Breast epithelium (tissue), 4 donors: ENCODE results near the gene SLC6A15. TPM values are rescaled to one million over a fixed set of nuclear protein-coding genes. Genes with fewer than 3 reads are reported as not detected.
A peak's percentile ranks its signal among the peaks of the same experiment; 100 is the strongest.

Source experiments
- DNase-seq, 2 donors: peaks; one replicate each; pipeline ENCODE4 v3.0.0-alpha.2; 2019; ENCODE audit warnings: low spot score in 2 of 2
- H3K27ac ChIP-seq, 2 donors: fragments of 200-600 bp; sonication (generic) in 1 of 2; one replicate each; pipeline ENCODE4 v1.5.1; 2016 to 2019; ENCODE audit warnings: mild to moderate bottlenecking in 1 of 2
- H3K27me3 ChIP-seq, 2 donors: fragments of 200-600 bp; sonication (generic) in 1 of 2; one replicate each; pipeline versions ENCODE4 v1.5.1 to v1.6.0; 2017 to 2019; ENCODE audit warnings: control low read depth in 1 of 2, mild to moderate bottlenecking in 1 of 2
- H3K36me3 ChIP-seq: fragments of 200-600 bp; one replicate; pipeline ENCODE4 v1.5.1; 2019
- H3K4me1 ChIP-seq, 2 donors: fragments of 200-600 bp; sonication (generic); one replicate each; pipeline ENCODE4 v1.5.1; 2016 to 2019; ENCODE audit warnings: control low read depth in 1 of 2
- H3K4me3 ChIP-seq, 3 donors: fragments of 200-600 bp; sonication (generic); 1 replicate in 2 of 3; 2 replicates in 1 of 3; pipeline ENCODE4 v1.5.1; 2016 to 2019; ENCODE audit warnings: mild to moderate bottlenecking in 3 of 3, moderate library complexity in 2 of 3
- H3K9me3 ChIP-seq, 2 donors: fragments of 200-600 bp; sonication (generic) in 1 of 2; one replicate each; pipeline ENCODE4 v1.5.1; 2016 to 2019; ENCODE audit warnings: control low read depth in 1 of 2
- POLR2A ChIP-seq: fragments of 450-650 bp; IDR thresholded peaks from one replicate; pipeline ENCODE4 v1.6.1; 2016; ENCODE audit warnings: antibody characterized with exemption, mild to moderate bottlenecking, moderate library complexity
- POLR2AphosphoS5 ChIP-seq, 3 donors: sonication (generic); formaldehyde crosslinking; IDR thresholded peaks; one replicate each; pipeline ENCODE4 v1.6.1; 2017; ENCODE audit warnings: antibody characterized with exemption in 3 of 3
- intact Hi-C: fragments of 100-400 bp; cut with DNase I; formaldehyde crosslinking; loops from one replicate; pipeline ENCODE4 v1.15.1; 2023; ENCODE audit warnings: low total_unique reads
- total RNA-seq, 3 donors: library from RNA; depleted of rRNA; stranded (reverse); fragments of >200 nt; gene quantifications; one replicate each; pipeline ENCODE4 v1.1.0, GENCODE V29; 2016
- TF ChIP-seq, protein P1 (sequence below), 3 donors: fragments of 450-650 bp; IDR thresholded peaks; one replicate each; pipeline ENCODE4 v1.5.1; 2016 to 2017; ENCODE audit warnings: antibody characterized with exemption in 3 of 3, mild to moderate bottlenecking in 3 of 3, moderate library complexity in 3 of 3

The SLC6A15 gene
- total RNA-seq, 3 donors from 2014 or later = 2.0 to 2.2 TPM; not detected in 1

GRCh38 chr12:84910549-84911241, 1.9 kb downstream of the SLC6A15 start:
- no peak overlapping the region for H3K27ac ChIP-seq
- peaks cover 0 to 4% of the 10 kb centered on the region in 2 donors for H3K4me1 ChIP-seq
- peak overlapping the region; percentile 43 to 68 (median 47) for H3K4me3 ChIP-seq
- no peak for TF ChIP-seq POLR2AphosphoS5 (IDR thresholded peaks at IDR 0.05)
- TF ChIP-seq POLR2A = no peak
- TF ChIP-seq, protein P1, sequence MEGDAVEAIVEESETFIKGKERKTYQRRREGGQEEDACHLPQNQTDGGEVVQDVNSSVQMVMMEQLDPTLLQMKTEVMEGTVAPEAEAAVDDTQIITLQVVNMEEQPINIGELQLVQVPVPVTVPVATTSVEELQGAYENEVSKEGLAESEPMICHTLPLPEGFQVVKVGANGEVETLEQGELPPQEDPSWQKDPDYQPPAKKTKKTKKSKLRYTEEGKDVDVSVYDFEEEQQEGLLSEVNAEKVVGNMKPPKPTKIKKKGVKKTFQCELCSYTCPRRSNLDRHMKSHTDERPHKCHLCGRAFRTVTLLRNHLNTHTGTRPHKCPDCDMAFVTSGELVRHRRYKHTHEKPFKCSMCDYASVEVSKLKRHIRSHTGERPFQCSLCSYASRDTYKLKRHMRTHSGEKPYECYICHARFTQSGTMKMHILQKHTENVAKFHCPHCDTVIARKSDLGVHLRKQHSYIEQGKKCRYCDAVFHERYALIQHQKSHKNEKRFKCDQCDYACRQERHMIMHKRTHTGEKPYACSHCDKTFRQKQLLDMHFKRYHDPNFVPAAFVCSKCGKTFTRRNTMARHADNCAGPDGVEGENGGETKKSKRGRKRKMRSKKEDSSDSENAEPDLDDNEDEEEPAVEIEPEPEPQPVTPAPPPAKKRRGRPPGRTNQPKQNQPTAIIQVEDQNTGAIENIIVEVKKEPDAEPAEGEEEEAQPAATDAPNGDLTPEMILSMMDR (IDR thresholded peaks at IDR 0.05) = no peak
- peaks cover 0 to 43% of the 10 kb centered on the region in 2 donors for H3K27me3 ChIP-seq
- peak in 1 of 2 donors; percentile 47 for DNase-seq
- no peaks in the 10 kb centered on the region for H3K9me3 ChIP-seq
- H3K36me3 ChIP-seq = no peaks in the 10 kb centered on the region
- intact Hi-C loops = loop anchor here (10.0 kb wide), 1 partner anchor 256 kb away; no protein-coding TSS in a partner anchor

GRCh38 chr12:84904051-84904450, 8.5 kb downstream of the SLC6A15 start:
- Histone ChIP-seq H3K27ac (no peak overlapping the region), H3K4me1 (no peaks in the 10 kb centered on the region), H3K4me3 (no peak overlapping the region), H3K9me3 (no peaks in the 10 kb centered on the region), H3K27me3 (no peaks in the 10 kb centered on the region), H3K36me3 (no peaks in the 10 kb centered on the region)
- no peak for DNase-seq
- TF ChIP-seq, protein P1 (IDR thresholded peaks at IDR 0.05) = no peak
- TF ChIP-seq POLR2AphosphoS5 (IDR thresholded peaks at IDR 0.05) (no peak), POLR2A (no peak)
- intact Hi-C loops = no loop called here

GRCh38 chr12:84891106-84891838, 21.3 kb downstream of the SLC6A15 start:
- Histone ChIP-seq H3K27me3 (peaks cover 0 to 6% of the 10 kb centered on the region in 2 donors), H3K4me3 (no peak overlapping the region), H3K27ac (no peak overlapping the region), H3K36me3 (no peaks in the 10 kb centered on the region), H3K4me1 (no peaks in the 10 kb centered on the region), H3K9me3 (no peaks in the 10 kb centered on the region)
- TF ChIP-seq POLR2A = no peak
- TF ChIP-seq, protein P1 (IDR thresholded peaks at IDR 0.05) = no peak
- no peak for TF ChIP-seq POLR2AphosphoS5 (IDR thresholded peaks at IDR 0.05)
- intact Hi-C loops = no loop called here
- no peak for DNase-seq

DNA sequence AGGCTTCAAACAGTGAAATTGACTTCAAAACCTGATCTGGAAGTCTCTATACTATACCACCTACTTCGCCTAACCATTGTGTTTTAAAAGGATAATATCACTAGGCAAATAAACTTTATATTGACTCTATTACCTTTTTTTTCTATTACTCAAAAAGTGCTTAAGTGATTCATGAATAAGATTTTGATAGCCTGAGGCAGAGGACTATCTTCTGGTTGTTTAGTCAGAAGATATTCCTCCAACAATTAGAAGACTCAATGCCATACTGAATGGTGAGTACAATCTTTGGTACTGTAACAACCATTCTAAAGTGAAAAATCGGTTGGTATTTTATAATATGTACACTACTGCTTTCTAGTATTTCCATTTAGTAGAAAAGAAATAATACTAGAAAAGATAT, 22.8 kb downstream of the SLC6A15 start:
- DNase-seq = no peak

More for the DNA sequence above, 22.8 kb downstream of the SLC6A15 start:
- Histone ChIP-seq H3K9me3 (no peaks in the 10 kb centered on the region), H3K27ac (no peak overlapping the region), H3K4me1 (no peaks in the 10 kb centered on the region), H3K36me3 (no peaks in the 10 kb centered on the region), H3K27me3 (peaks cover 0 to 6% of the 10 kb centered on the region in 2 donors), H3K4me3 (no peak overlapping the region)
- TF ChIP-seq POLR2AphosphoS5 (IDR thresholded peaks at IDR 0.05) (no peak), POLR2A (no peak)
- TF ChIP-seq, protein P1 (IDR thresholded peaks at IDR 0.05) = no peak
- intact Hi-C loops = no loop called here
